Ishikawa (cell line): ENCODE results near the gene NKAIN2.

Experiments
- CREB1 ChIP-seq: IDR thresholded peaks from 2 replicates; pipeline ENCODE4 v1.6.1; 2012; ENCODE audit warnings: low read depth
- MAX ChIP-seq: IDR thresholded peaks from 2 replicates; pipeline ENCODE4 v1.6.1; 2012
- NFIC ChIP-seq: IDR thresholded peaks from 2 replicates; pipeline ENCODE4 v1.6.1; 2012
- RAD21 ChIP-seq: IDR thresholded peaks from 2 replicates; pipeline ENCODE4 v1.6.1; 2012; ENCODE audit warnings: low read depth
- TAF1 ChIP-seq: IDR thresholded peaks from 2 replicates; pipeline ENCODE4 v1.6.1; 2012; ENCODE audit warnings: low read depth, mild to moderate bottlenecking

GRCh38 chr6:123804787-123805540 is 1.3 kb downstream of the NKAIN2 start:
- TF ChIP-seq TAF1 (no peak), MAX (no peak), RAD21 (no peak), NFIC (no peak), CREB1 (no peak)
